Stimulated activated CD8-positive, alpha-beta memory T cell treated with anti-CD3 and anti-CD28 coated beads, Interleukin-4, amount 100 ng/mL, for 4 hours (primary cell): ENCODE measurements around the gene ACTG2.
"Not testable (repeated sequence)": the region's sequence is repeated elsewhere in the genome, so short reads cannot be mapped to it uniquely, and the experiment has no call there.

Experiments
- DNase-seq, 2 donors: peaks; one replicate each; pipeline ENCODE4 v3.0.0-alpha.2; 2020; ENCODE audit warnings: low read depth in 2 of 2, low spot score in 1 of 2

Gene ACTG2

DNA sequence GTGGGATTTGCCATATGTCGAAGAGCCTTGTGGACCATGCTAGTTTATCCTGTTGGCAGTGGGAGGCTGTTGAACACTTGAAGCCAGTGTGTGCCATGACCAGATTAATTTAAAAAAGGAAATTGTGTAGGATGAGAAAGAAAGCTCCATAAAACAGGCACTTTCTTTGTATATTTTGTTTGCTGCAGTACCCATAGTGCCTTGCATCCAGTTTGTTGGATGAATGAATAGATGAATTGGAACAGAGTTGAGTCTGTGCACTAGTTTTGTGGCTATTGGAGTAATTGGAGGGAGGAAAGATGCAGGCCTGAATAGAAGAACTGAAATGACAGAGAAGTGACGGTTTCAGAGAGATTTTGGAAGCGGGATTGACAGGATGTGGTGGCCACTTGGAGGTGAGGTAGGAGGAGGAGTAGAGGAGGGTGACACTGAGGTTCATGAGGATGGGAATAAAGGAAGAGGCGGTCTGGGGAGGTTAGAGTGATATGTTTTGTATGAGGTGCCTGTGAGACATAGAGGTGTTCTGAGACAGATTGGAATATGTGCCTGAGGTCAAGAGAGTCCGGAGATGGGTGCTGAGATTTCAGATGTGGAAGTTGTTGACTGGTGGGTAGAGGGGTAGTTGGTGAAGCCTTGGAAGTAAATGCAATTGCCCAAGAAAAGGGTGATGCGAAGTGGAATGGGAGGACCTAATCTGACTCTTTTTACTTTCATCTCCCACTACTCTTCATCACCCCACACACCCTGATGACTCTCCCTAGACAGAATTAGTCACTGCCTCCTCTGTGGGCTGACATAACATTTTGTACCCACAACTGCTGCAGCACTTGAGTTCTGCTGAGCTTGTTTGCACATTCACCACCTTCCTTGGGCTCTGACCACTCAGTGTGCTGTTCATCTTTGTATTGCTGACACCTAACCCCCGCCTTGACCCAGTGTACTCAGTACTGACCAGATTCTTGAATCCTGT, 39.0 kb downstream of the ACTG2 start:
- no peak for DNase-seq

DNA sequence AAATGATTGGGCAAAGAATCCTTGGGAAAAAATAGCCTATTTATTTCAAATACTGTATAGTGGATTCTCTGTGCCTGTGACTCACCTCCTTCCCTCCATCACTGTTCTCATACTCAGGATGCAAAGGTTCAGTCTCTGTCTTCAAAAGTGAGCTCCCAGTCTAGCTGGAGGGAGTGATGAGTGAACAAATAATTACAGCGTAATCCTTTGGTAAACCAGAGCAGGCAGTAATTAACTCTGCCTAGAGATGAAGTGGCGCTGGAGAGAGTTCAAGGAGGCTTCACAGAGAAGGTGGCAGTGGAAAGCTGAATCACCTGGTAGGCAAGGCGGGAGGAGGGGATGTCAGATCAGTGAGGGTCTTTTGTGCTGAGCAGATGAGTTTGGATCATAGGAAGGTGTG, 40.4 kb downstream of the ACTG2 start:
- no peak for DNase-seq

DNA sequence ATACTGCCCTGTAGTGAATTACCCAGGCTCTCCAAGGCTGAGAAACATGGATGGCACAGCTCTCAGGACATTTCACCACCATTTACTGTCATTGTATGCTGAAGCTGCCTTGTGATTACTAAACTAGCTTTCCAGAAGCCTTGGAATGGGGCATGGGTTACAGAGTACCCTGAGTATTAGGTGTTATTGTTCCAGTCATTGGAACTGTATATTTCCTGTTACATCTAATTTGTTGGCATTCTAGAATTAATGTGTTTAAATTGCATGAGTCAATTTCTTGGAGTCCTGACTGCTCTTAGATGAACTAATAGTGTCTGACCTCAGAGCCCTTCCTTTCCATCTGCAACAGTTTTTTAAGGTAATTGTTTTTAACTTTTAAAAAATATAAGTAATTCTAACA, 42.8 kb downstream of the ACTG2 start:
- no peak for DNase-seq

DNA sequence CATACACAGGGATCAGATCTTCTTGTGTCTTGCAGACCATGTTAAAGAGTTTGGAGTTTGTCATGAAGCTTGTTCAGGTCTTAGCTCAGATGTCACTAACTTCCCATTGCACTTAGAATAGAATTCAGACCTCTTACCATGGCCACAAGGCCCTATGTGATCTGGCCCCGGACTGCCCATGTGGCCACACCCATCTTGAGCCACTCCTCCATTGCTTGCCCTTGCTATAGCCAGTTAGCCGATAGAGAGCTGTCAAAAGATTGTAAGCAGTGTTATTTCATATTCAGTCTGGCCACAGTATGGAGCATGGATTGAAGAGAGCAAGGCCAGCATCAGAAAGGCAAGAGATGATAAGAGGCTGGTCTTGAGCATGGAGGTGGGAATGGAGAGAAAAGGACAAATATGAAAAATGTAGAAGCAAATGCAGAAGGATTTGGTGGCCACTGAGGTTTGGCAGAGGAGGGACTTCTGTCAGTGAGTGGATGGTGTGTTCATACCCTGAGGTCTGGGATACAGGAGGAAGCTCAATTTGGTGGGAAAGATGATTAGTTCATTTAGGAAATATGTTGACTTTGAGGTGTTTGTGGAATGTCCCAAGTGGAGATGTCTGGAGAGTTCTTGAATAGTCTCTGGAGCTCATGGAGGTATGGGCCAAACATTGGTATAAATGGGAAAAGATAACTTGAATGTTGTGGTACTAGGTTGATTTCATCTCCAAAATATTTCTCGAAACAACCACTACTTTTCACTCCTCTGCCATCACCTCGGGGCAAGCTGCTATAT, 44.5 kb downstream of the ACTG2 start:
- no peak for DNase-seq

DNA sequence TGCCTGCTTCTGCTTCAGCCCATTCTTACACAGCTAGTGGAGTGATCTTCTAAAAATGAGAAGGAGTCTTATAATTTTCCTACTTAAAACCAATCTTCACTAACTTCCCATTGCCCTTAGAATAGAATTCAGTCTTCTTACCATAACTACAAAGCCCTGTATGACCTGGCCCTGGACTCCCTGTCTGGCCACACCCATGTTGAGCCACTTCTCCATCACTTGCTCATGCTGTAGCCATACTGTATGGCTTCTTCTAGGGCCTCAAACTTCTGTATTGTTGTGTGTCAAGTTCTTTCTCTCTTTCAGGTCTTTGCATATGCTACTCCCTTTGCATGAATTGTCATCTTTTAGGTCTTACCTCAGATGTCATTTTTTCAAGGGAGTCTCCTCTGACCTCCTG, 45.1 kb downstream of the ACTG2 start:
- no peak for DNase-seq

DNA sequence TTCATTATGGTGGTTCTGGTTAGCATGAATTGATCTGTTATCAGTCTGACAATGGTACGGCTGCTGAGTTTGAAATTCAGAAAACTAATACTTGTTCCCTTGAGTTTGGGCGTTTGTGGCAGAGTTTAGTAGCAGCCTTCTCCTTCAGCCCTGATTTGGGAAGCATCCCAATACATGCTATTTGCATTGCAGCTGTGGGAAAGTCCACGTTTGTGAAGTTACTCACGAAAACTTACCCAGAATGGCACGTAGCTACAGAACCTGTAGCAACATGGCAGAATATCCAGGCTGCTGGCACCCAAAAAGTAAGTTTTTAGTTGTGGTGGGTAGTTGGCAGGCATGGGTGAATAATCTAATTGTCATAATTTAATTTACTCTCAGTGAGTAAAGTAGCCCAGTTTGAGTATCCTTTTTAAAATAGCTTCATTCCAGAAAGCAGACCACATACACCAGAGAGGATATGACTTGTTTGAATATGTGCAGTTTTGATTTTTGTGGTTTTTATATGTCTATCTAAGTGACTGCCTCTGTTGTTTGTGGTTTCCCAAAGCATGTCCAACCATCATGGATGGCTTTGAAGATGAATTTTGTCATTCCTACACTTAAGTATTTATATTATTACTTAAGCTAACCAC, 46.0 kb downstream of the ACTG2 start:
- no peak for DNase-seq

DNA sequence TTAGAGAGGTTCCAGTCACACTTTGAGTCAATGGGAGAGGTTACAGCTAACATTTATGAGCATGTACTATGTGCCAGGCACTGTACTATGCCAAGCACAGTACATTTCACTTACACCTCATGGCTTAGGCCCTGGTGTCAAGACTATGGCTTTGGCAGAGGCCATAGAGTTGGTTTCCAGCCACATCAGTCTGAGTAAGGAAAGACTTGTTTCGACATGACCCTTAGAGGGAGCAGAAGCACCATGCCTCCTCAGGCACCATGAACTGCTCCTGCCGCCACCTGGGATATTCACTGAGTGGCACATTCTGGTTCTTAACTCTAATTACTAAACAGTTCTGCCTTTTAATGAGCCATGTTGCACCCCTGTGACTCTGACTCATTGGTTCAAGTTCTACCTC, 46.6 kb downstream of the ACTG2 start:
- no peak for DNase-seq

DNA sequence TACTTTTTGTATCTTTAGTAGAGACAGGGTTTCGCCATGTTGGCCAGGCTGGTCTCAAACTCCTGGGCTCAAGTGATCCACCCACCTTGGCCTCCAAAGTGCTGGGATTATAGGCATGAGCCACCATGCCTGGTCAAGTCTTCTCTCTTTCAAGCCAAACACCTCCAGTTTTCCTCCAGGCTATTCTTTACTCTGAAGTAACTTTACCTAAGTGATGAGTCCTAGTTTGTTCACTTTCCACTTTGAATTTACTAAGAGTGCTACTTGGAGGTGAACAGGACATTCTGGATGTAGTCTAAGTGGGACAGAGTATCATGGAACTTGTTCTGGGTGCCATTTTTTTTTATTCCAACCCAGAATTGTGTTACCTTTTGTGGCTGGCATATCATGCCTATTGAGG, 47.3 kb downstream of the ACTG2 start:
- DNase-seq: not testable (repeated sequence)

DNA sequence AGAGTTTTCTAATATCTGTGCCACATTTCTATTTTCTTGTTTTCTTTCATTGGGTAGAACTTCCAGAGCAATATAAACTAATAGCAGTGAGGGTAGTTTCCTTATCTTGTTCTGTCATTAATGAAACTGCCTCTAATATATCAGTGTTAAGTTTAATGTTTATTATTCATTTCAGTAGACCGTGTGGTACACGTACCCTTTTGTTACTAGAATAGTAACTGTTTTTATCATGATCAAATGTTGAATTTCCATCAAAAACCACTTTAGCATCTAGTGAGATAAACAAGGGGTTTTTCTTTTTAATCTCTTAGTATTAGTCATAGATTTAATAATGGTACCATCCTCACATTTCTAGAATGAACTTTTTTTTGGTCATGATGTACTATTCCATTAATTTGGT, 49.9 kb downstream of the ACTG2 start:
- DNase-seq: no peak

DNA sequence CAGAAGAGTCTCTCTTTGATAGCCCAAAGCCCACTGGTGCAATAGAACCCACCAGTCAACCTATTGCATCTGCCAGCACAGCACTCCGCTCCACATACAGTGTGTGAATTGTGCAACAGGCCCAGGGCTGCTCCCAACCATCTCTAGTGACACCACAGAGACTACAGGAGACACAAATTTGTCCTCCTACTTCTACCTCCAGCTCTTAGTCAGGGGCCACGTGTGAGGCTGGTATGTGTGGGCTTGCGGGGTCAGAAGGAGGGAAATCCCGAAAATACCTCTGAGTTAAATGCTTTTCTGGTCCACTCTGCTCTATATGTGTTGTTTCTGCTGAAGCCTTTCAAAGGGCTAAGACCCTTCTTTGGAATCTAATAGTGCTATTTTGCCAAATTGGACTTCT, 51.9 kb downstream of the ACTG2 start:
- no peak for DNase-seq

DNA sequence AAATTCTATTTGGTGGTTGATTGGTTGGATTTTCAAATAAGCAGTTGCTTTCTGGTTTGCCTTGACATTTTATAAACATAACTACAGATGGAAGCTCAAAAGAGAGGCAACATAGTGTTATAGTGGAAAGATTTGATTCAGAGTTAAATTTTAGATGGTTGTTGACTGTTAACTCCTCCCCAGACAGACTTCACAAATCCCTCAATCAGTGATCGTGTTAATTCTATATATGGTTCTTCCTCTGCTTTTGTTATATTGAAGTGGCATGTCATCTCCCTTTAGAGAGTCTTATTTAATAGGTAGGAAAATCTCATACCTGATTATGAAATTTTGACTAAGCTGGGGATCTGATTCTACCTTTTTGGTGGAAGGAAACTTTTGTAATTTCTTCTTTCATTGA, 53.4 kb downstream of the ACTG2 start:
- no peak for DNase-seq

DNA sequence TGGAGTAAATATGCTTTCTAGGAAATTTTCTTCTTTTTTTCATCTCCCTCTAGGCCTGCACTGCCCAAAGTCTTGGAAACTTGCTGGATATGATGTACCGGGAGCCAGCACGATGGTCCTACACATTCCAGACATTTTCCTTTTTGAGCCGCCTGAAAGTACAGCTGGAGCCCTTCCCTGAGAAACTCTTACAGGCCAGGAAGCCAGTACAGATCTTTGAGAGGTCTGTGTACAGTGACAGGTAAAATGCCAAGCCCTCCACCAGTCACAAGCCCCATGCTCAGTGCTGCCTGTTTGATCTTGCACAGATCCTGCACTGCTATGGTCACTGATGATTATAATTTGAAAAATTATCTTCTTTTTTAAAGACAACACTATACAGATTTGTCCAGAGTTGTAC, 53.9 kb downstream of the ACTG2 start:
- DNase-seq: no peak

DNA sequence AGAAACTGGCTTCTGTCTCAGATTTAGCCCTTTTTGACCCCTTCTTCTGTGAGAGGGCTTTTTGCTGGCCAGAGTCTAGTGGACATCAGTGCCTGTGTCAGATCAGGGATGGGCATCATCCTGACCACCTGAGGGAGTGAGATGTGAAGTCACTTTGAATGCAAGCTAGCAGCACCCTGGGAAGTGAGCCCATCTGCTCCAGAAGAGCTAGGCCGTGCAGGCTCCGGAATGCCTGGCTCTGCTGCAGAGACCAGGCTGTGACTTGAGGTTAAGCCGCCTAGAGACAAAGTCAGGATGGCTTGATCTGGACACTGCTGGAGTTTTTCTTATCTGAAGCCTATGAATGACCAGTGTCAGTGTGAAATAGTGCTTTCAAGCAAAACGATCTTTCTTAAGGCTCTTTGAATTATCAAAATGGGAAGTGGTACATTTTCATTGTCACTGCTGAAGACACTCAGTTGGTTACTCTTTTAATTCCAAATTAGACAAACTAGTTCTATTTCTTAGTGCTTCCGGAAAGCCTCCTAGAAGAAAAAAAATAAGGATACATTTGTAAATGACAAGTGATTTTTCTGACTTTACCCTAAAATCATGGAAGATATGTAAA, 54.7 kb downstream of the ACTG2 start:
- DNase-seq: no peak

DNA sequence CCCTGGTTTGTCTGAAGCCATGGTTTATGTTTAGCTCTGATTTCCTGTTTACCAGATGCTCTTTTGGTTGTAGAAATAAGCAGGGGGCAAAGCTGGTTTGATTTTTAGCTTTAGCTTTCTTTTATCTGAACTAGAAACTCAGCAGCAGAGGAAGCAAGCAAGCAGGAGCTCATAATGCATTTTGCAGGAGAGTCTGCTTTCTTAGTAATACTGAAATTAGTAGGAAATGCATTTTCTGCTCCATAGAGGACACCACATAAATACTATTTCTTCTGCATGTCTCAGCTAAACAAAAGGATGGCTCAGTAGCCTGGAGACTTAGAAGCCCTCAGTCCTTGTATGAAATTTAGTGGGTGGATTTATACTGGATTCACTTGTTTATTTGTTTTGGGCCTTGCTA, 57.0 kb downstream of the ACTG2 start:
- no peak for DNase-seq

DNA sequence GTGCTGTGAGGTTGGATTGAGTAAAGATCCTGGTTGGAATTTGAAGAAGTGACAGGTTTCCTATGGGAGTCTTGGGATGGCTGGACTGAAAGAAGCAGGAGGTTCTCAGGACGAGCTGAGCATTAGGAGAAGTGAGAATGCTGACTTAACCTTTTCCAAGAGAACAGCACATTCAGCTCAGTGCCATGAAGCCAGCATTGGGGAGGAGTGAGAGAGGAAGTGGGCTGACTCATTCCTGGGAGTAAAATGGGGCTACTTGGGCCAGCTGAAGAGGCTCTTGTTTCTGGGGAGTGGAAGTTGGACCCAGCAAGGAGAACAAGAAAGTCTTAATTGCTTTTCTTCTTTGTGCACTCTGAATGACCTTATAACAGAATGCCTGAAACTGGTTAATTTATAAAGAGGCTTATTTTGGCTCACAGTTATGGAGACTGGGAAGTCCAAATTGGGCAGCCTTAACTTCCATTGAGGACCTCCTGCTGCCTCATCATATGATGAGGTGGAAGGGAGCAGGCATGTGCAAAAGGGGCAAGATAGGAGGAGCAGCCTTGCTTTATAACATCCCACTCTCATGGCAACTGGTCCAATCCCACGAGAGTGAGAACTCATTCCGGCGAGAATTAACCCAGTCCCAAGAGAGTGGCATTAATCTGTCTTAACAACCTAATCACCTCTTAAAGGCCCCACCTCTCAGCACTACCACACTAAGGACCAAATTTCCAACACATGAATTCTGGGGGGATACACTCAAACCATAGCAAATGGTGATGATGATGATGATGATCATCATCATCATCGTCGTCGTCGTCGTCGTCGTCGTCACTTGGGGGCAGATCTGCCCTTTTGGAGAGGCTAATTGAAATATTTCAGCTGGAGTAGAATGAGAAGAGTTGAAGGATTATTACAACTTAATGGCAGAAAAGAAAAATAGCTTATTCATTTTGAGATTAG, 60.0 kb downstream of the ACTG2 start:
- no peak for DNase-seq

DNA sequence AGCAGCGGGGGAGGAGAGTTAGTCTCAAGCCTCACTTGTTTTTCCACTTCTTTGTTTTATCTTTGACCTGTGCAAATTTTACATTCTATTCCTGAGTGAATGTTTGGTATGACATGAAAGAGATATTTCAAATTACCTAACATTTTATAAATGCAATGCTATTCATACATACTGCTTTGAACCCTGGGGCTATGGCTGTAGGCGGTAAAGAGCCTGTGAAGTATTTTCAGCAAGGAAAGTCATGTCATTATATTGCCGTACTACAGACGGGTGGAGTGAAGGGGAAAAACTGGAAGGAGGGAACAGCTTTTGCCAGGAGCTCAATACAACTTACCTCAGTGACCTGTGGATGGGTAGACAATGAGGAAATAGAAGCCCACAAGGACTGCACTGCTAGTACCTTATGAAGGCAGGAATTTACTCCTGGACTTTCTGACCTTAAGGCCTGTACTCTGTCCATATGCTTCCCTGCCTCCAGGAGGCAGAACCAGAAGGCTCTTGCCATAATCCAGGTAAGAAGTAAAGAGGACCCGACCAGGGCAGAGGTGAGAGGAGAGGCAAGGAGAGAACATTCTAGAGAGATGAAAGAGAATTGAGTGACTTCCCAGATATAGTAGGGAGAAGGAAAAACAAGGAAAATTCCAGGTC, 63.5 kb downstream of the ACTG2 start:
- DNase-seq: no peak

DNA sequence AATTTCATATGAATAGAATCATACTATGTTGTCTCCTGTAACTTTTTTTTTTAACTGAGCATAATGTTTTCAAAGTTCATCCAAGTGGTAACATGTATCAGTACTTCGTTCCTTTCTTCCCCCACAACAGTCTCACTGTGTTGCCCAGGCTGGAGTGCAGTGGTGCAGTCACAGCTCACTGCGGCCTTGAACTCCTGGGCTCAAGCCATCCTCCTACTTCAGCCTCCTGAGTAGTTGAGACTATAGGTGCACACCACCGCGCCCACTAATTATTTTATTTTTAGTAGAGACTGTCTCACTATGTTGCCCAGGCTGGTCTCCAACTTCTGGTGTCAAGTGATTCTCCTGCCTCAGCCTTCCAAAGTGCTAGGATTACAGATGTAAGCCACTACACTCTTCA, 68.5 kb downstream of the ACTG2 start:
- DNase-seq: no peak

DNA sequence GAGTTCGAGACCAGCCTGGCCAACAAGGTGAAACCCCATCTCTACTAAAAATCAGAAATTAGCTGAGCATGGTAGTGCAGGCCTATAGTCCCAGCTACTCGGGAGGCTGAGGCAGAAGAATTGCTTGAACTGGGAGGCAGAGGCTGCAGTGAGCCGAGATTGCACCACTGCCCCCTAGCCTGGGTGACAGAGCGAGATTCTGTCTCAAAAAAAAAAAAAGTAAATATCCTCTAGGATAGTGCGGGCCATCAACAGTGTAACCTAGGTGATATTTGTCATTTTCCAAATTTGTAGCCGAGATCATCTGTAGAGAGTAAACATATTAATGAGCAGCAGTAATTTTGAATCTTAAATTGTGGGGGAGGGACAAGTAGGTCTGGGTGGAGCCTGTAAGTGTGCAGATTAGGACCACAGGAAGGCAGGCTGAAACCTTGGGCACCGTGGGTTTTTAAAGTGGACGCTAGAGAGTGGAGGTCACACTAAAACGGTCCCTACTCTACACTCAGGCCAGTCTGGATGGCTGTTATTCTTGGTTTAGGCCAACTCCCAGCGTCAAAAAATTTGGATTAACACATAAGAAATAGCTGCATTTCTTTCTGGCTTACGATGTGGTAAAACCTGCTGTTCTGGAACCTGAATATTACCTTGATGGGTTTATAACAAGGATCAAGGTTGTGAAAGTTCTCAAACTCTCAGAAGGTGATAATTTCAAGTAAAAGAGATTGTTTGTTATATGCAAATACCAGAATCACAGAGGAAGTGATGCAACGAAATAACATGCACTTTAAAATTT, 69.2 kb downstream of the ACTG2 start:
- DNase-seq: no peak

DNA sequence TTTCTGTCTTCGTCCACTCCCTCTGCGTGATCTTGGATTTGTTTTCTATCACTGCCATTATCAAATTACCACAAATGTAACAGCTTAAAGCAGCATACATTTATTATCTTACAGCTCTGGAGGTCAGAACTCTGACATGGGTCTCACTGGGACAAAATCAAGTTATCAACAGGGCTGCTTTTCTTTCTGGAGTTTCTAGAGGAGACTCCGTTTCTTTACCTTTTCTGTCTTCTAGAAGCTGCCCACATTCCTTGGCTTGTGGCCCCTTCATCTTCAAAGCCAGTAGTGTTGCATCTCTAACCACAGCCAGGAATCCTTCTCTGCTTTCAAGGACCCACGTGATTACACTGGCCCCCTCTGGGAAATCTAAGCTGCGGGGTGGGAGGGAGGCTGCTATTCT, 70.0 kb downstream of the ACTG2 start:
- no peak for DNase-seq
